ENCODE data around the gene TRMT10B.

- TF ChIP-seq, protein P1, sequence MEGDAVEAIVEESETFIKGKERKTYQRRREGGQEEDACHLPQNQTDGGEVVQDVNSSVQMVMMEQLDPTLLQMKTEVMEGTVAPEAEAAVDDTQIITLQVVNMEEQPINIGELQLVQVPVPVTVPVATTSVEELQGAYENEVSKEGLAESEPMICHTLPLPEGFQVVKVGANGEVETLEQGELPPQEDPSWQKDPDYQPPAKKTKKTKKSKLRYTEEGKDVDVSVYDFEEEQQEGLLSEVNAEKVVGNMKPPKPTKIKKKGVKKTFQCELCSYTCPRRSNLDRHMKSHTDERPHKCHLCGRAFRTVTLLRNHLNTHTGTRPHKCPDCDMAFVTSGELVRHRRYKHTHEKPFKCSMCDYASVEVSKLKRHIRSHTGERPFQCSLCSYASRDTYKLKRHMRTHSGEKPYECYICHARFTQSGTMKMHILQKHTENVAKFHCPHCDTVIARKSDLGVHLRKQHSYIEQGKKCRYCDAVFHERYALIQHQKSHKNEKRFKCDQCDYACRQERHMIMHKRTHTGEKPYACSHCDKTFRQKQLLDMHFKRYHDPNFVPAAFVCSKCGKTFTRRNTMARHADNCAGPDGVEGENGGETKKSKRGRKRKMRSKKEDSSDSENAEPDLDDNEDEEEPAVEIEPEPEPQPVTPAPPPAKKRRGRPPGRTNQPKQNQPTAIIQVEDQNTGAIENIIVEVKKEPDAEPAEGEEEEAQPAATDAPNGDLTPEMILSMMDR (IDR thresholded peaks at IDR 0.05): no peak
- no peak for TF ChIP-seq POLR2A (IDR thresholded peaks at IDR 0.05)
Measured at GRCh38 chr9:37798677-37799076, 45.1 kb downstream of the TRMT10B start.

Data from uterus (tissue), 2 donors.